Upper lobe of left lung (tissue), 4 donors: ENCODE results near the gene SECISBP2.

Experiments used
- CTCF ChIP-seq, 6 experiments: fragments of 450-650 bp in 4 of 6; fragments of 200-600 bp in 2 of 6; sonication (generic) in 2 of 6; IDR thresholded peaks; one replicate each; pipeline ENCODE4 v1.5.1; 2016 to 2019; ENCODE audit warnings: antibody characterized with exemption in 6 of 6
- POLR2A ChIP-seq, 4 donors: fragments of 450-650 bp; IDR thresholded peaks; one replicate each; pipeline ENCODE4 v1.5.1; 2016 to 2017; ENCODE audit warnings: antibody characterized with exemption in 4 of 4, mild to moderate bottlenecking in 2 of 4

GRCh38 chr9:89325733-89326132 is 7.4 kb downstream of the SECISBP2 start:
- no peak for TF ChIP-seq CTCF (IDR thresholded peaks at IDR 0.05)
- TF ChIP-seq POLR2A (IDR thresholded peaks at IDR 0.05), result no peak
